ENCODE measurements around the gene GRAP.
A peak's percentile ranks its signal among the peaks of the same experiment; 100 is the strongest.

Gene GRAP

DNA sequence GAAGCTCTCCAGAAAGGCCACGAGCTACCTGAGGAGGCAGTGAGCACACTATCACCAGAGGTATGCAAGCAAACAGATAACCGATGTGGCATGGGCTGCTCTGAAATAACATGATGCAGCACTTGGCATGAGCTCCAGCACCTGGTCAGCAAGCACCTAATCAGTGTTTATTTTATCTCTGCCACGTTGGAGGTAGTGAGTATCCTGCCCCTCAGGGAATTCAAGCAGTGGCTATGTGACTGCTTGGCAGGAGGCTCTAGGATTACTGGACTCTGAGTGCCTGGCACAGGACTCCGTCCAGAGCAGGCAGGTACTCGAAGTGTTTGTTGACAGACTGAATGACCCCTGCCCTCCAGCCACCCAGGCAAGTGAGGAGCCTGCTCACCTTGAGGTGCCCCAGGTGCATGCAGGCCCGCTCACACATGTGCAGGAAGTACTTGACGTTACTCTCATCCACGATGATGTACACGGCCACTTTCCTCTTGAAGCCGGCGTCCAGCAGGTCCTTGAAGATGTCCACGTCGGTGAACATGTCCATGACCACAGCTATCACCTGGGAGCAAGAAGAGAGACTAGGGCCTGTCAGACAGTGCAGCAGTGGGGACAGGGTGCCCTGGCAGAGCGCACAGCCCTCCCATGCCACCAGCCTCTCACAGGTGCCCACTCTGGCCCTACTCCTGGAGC lies 58.8 kb downstream of the GRAP start:
- H3K4me1 ChIP-seq (ENCODE audit: control insufficient read depth, insufficient read depth, low read length): no peaks in the 10 kb centered on the region
- no peaks in the 10 kb centered on the region for H3K27me3 ChIP-seq (ENCODE audit: control insufficient read depth, insufficient read depth, low read length)
- H3K4me3 ChIP-seq (ENCODE audit: low read depth, low read length): no peak overlapping the region
- H3K9me3 ChIP-seq (ENCODE audit: control insufficient read depth, insufficient read depth, low read depth, low read length): no peaks in the 10 kb centered on the region
- H3K27ac ChIP-seq (ENCODE audit: low read depth, low read length): no peak overlapping the region
- H3K9ac ChIP-seq (ENCODE audit: low read length): no peak overlapping the region
- peaks cover 73% of the 10 kb centered on the region for H3K36me3 ChIP-seq (ENCODE audit: control insufficient read depth, insufficient read depth, low read length)

DNA sequence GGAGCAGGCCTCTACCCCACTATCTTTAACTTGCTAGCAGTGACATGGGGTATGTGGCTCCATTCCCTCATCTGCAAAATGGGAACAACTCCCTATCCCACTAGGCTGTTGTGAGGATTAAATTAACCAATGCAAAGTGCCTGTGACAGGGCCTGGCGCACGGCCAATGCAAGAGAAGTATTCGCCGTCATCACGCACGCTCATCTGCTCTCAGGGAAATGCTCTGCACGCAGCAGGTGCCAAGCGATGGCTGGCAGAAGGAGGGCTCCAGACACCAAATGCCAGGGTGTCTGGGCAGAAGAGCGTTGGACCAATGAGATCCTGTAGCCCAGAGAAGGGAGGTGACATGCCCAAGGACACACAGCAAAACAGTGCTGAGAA lies 59.5 kb downstream of the GRAP start:
- no peak overlapping the region for H3K4me3 ChIP-seq (ENCODE audit: low read depth, low read length)
- H3K4me1 ChIP-seq (ENCODE audit: control insufficient read depth, insufficient read depth, low read length): peaks cover 3% of the 10 kb centered on the region; the same call in 1 of the 2 replicates

GRCh38 chr17:18986541-18987229 lies 60.1 kb downstream of the GRAP start:
- H3K4me1 ChIP-seq (ENCODE audit: control insufficient read depth, insufficient read depth, low read length): peaks cover 8% of the 10 kb centered on the region; the same call in 1 of the 2 replicates
- H3K27me3 ChIP-seq (ENCODE audit: control insufficient read depth, insufficient read depth, low read length): no peaks in the 10 kb centered on the region
- H3K36me3 ChIP-seq (ENCODE audit: control insufficient read depth, insufficient read depth, low read length): peaks cover 75% of the 10 kb centered on the region
- H3K27ac ChIP-seq (ENCODE audit: low read depth, low read length): no peak overlapping the region
- no peak overlapping the region for H3K9ac ChIP-seq (ENCODE audit: low read length)
- H3K9me3 ChIP-seq (ENCODE audit: control insufficient read depth, insufficient read depth, low read depth, low read length): no peaks in the 10 kb centered on the region
- no peak overlapping the region for H3K4me3 ChIP-seq (ENCODE audit: low read depth, low read length)

More for the DNA sequence above, 59.5 kb downstream of the GRAP start:
- Histone ChIP-seq H3K27me3 (ENCODE audit: control insufficient read depth, insufficient read depth, low read length) (no peaks in the 10 kb centered on the region), H3K36me3 (ENCODE audit: control insufficient read depth, insufficient read depth, low read length) (peaks cover 75% of the 10 kb centered on the region), H3K9me3 (ENCODE audit: control insufficient read depth, insufficient read depth, low read depth, low read length) (no peaks in the 10 kb centered on the region), H3K9ac (ENCODE audit: low read length) (no peak overlapping the region), H3K27ac (ENCODE audit: low read depth, low read length) (no peak overlapping the region)

GRCh38 chr17:18985475-18985874 lies 61.3 kb downstream of the GRAP start:
- Histone ChIP-seq H3K4me1 (ENCODE audit: control insufficient read depth, insufficient read depth, low read length) (peaks cover 14% of the 10 kb centered on the region; the same call in 1 of the 2 replicates), H3K4me3 (ENCODE audit: low read depth, low read length) (no peak overlapping the region), H3K27me3 (ENCODE audit: control insufficient read depth, insufficient read depth, low read length) (no peaks in the 10 kb centered on the region), H3K36me3 (ENCODE audit: control insufficient read depth, insufficient read depth, low read length) (peaks cover 67% of the 10 kb centered on the region), H3K9ac (ENCODE audit: low read length) (no peak overlapping the region), H3K27ac (ENCODE audit: low read depth, low read length) (no peak overlapping the region), H3K9me3 (ENCODE audit: control insufficient read depth, insufficient read depth, low read depth, low read length) (no peaks in the 10 kb centered on the region)

- Histone ChIP-seq H3K4me1 (ENCODE audit: control insufficient read depth, insufficient read depth, low read length) (peaks cover 14% of the 10 kb centered on the region; the same call in 1 of the 2 replicates), H3K36me3 (ENCODE audit: control insufficient read depth, insufficient read depth, low read length) (peaks cover 70% of the 10 kb centered on the region), H3K9me3 (ENCODE audit: control insufficient read depth, insufficient read depth, low read depth, low read length) (no peaks in the 10 kb centered on the region), H3K27ac (ENCODE audit: low read depth, low read length) (no peak overlapping the region), H3K27me3 (ENCODE audit: control insufficient read depth, insufficient read depth, low read length) (no peaks in the 10 kb centered on the region), H3K9ac (ENCODE audit: low read length) (no peak overlapping the region), H3K4me3 (ENCODE audit: low read depth, low read length) (no peak overlapping the region)
These were observed 62.3 kb downstream of the GRAP start for GRCh38 chr17:18984273-18985114.

GRCh38 chr17:18981642-18982424 lies 64.9 kb downstream of the GRAP start:
- no peaks in the 10 kb centered on the region for H3K27me3 ChIP-seq (ENCODE audit: control insufficient read depth, insufficient read depth, low read length)
- peaks cover 14% of the 10 kb centered on the region; the same call in 1 of the 2 replicates for H3K4me1 ChIP-seq (ENCODE audit: control insufficient read depth, insufficient read depth, low read length)
- H3K9ac ChIP-seq (ENCODE audit: low read length): peak overlapping the region; percentile 0
- H3K27ac ChIP-seq (ENCODE audit: low read depth, low read length): peak overlapping the region; percentile 55
- H3K4me3 ChIP-seq (ENCODE audit: low read depth, low read length): no peak overlapping the region
- no peaks in the 10 kb centered on the region for H3K9me3 ChIP-seq (ENCODE audit: control insufficient read depth, insufficient read depth, low read depth, low read length)
- H3K36me3 ChIP-seq (ENCODE audit: control insufficient read depth, insufficient read depth, low read length): peaks cover 72% of the 10 kb centered on the region

- H3K27me3 ChIP-seq (ENCODE audit: control insufficient read depth, insufficient read depth, low read length): no peaks in the 10 kb centered on the region
- H3K36me3 ChIP-seq (ENCODE audit: control insufficient read depth, insufficient read depth, low read length): peaks cover 72% of the 10 kb centered on the region
- no peak overlapping the region for H3K27ac ChIP-seq (ENCODE audit: low read depth, low read length)
- no peak overlapping the region for H3K9ac ChIP-seq (ENCODE audit: low read length)
- H3K4me1 ChIP-seq (ENCODE audit: control insufficient read depth, insufficient read depth, low read length): peaks cover 14% of the 10 kb centered on the region; the same call in 1 of the 2 replicates
- no peaks in the 10 kb centered on the region for H3K9me3 ChIP-seq (ENCODE audit: control insufficient read depth, insufficient read depth, low read depth, low read length)
- no peak overlapping the region for H3K4me3 ChIP-seq (ENCODE audit: low read depth, low read length)
These were observed 65.5 kb downstream of the GRAP start for GRCh38 chr17:18981335-18981641.

GRCh38 chr17:18980682-18981334 lies 65.9 kb downstream of the GRAP start:
- peaks cover 68% of the 10 kb centered on the region for H3K36me3 ChIP-seq (ENCODE audit: control insufficient read depth, insufficient read depth, low read length)
- H3K27me3 ChIP-seq (ENCODE audit: control insufficient read depth, insufficient read depth, low read length): no peaks in the 10 kb centered on the region
- H3K9me3 ChIP-seq (ENCODE audit: control insufficient read depth, insufficient read depth, low read depth, low read length): no peaks in the 10 kb centered on the region
- H3K4me1 ChIP-seq (ENCODE audit: control insufficient read depth, insufficient read depth, low read length): peaks cover 14% of the 10 kb centered on the region; the same call in 1 of the 2 replicates
- no peak overlapping the region for H3K9ac ChIP-seq (ENCODE audit: low read length)
- no peak overlapping the region for H3K27ac ChIP-seq (ENCODE audit: low read depth, low read length)
- H3K4me3 ChIP-seq (ENCODE audit: low read depth, low read length): no peak overlapping the region

- Histone ChIP-seq H3K27ac (ENCODE audit: low read depth, low read length) (no peak overlapping the region), H3K4me1 (ENCODE audit: control insufficient read depth, insufficient read depth, low read length) (peaks cover 14% of the 10 kb centered on the region; the same call in 1 of the 2 replicates), H3K27me3 (ENCODE audit: control insufficient read depth, insufficient read depth, low read length) (no peaks in the 10 kb centered on the region), H3K9me3 (ENCODE audit: control insufficient read depth, insufficient read depth, low read depth, low read length) (no peaks in the 10 kb centered on the region), H3K36me3 (ENCODE audit: control insufficient read depth, insufficient read depth, low read length) (peaks cover 63% of the 10 kb centered on the region), H3K4me3 (ENCODE audit: low read depth, low read length) (no peak overlapping the region), H3K9ac (ENCODE audit: low read length) (no peak overlapping the region)
These were observed 68.1 kb downstream of the GRAP start for GRCh38 chr17:18978655-18979054.

GRCh38 chr17:18978050-18978449 lies 68.7 kb downstream of the GRAP start:
- H3K4me1 ChIP-seq (ENCODE audit: control insufficient read depth, insufficient read depth, low read length): peaks cover 14% of the 10 kb centered on the region; the same call in 1 of the 2 replicates
- peaks cover 62% of the 10 kb centered on the region for H3K36me3 ChIP-seq (ENCODE audit: control insufficient read depth, insufficient read depth, low read length)
- no peaks in the 10 kb centered on the region for H3K27me3 ChIP-seq (ENCODE audit: control insufficient read depth, insufficient read depth, low read length)
- no peak overlapping the region for H3K27ac ChIP-seq (ENCODE audit: low read depth, low read length)
- H3K9ac ChIP-seq (ENCODE audit: low read length): no peak overlapping the region
- H3K9me3 ChIP-seq (ENCODE audit: control insufficient read depth, insufficient read depth, low read depth, low read length): no peaks in the 10 kb centered on the region
- no peak overlapping the region for H3K4me3 ChIP-seq (ENCODE audit: low read depth, low read length)

Measured in HUES6 (cell line).